ENCODE results near the gene USP50.
"Not testable (repeated sequence)": the region's sequence is repeated elsewhere in the genome, so short reads cannot be mapped to it uniquely, and the experiment has no call there.

The USP50 gene

GRCh38 chr15:50496692-50497091 lies 49.8 kb downstream of the USP50 start:
- no peak overlapping the region for H3K4me3 ChIP-seq (ENCODE audit: low read depth, low read length)
- in situ Hi-C loops (cut with HindIII; ENCODE audit: low sequenced_read_pairs) = loop anchor here (5.0 kb wide), 1 partner anchor 86 kb away; no protein-coding TSS in a partner anchor
- no peak for DNase-seq (ENCODE audit: low read depth)
- no peak for TF ChIP-seq CTCF (IDR thresholded peaks at IDR 0.05; ENCODE audit: low read depth, low read length, missing control alignments)

- H3K4me3 ChIP-seq (ENCODE audit: low read depth, low read length); DNase-seq (ENCODE audit: low read depth); in situ Hi-C loops (cut with HindIII; ENCODE audit: low sequenced_read_pairs): not testable (repeated sequence)
Observed at GRCh38 chr15:50494547-50494946, 51.9 kb downstream of the USP50 start.

GRCh38 chr15:50493625-50494024 lies 52.8 kb downstream of the USP50 start:
- TF ChIP-seq CTCF (IDR thresholded peaks at IDR 0.05; ENCODE audit: low read depth, low read length, missing control alignments) = no peak
- in situ Hi-C loops (cut with HindIII; ENCODE audit: low sequenced_read_pairs) = no loop called here
- DNase-seq (ENCODE audit: low read depth) = no peak
- H3K4me3 ChIP-seq (ENCODE audit: low read depth, low read length) = no peak overlapping the region

GRCh38 chr15:50487287-50487686 lies 59.2 kb downstream of the USP50 start:
- H3K4me3 ChIP-seq (ENCODE audit: low read depth, low read length) = no peak overlapping the region
- DNase-seq (ENCODE audit: low read depth) = no peak
- TF ChIP-seq CTCF (IDR thresholded peaks at IDR 0.05; ENCODE audit: low read depth, low read length, missing control alignments) = no peak
- in situ Hi-C loops (cut with HindIII; ENCODE audit: low sequenced_read_pairs) = no loop called here

- no peak for DNase-seq (ENCODE audit: low read depth)
- TF ChIP-seq CTCF (IDR thresholded peaks at IDR 0.05; ENCODE audit: low read depth, low read length, missing control alignments) = no peak
- H3K4me3 ChIP-seq (ENCODE audit: low read depth, low read length) = no peak overlapping the region
- in situ Hi-C loops (cut with HindIII; ENCODE audit: low sequenced_read_pairs) = no loop called here
Observed at GRCh38 chr15:50485389-50485788, 61.1 kb downstream of the USP50 start.

GRCh38 chr15:50484781-50485180 lies 61.7 kb downstream of the USP50 start:
- no peak for TF ChIP-seq CTCF (IDR thresholded peaks at IDR 0.05; ENCODE audit: low read depth, low read length, missing control alignments)
- H3K4me3 ChIP-seq (ENCODE audit: low read depth, low read length) = no peak overlapping the region
- in situ Hi-C loops (cut with HindIII; ENCODE audit: low sequenced_read_pairs) = no loop called here
- DNase-seq (ENCODE audit: low read depth) = no peak

- no peak overlapping the region for H3K4me3 ChIP-seq (ENCODE audit: low read depth, low read length)
- no peak for DNase-seq (ENCODE audit: low read depth)
- in situ Hi-C loops (cut with HindIII; ENCODE audit: low sequenced_read_pairs) = no loop called here
- TF ChIP-seq CTCF (IDR thresholded peaks at IDR 0.05; ENCODE audit: low read depth, low read length, missing control alignments) = no peak
Observed at GRCh38 chr15:50476143-50476542, 70.3 kb downstream of the USP50 start.

Measured in astrocyte of the cerebellum (primary cell).